H9 (cell line): ENCODE results near the gene ZNF407. TPM values are rescaled to one million over a fixed set of nuclear protein-coding genes. Genes with fewer than 3 reads are reported as not detected.

Experiments
- DNase-seq: peaks from one replicate; pipeline ENCODE4 v3.0.0-alpha.2; 2017
- H2AFZ ChIP-seq: one replicate; pipeline ENCODE4 v1.6.1; 2013; ENCODE audit warnings: mild to moderate bottlenecking, low read length, control low read depth, moderate library complexity
- H2AK5ac ChIP-seq: 2 replicates; pipeline ENCODE4 v1.6.1; 2013; ENCODE audit warnings: low read length, control low read depth, mixed read lengths; ENCODE audit not compliant: insufficient read length
- H2BK120ac ChIP-seq: one replicate; pipeline ENCODE4 v1.6.1; 2013; ENCODE audit warnings: low read depth, mild to moderate bottlenecking, low read length, control low read depth, inconsistent platforms; ENCODE audit not compliant: poor library complexity, severe bottlenecking
- H2BK12ac ChIP-seq: 2 replicates; pipeline ENCODE4 v1.6.1; 2013; ENCODE audit warnings: low read length, control low read depth, mixed read lengths, low read depth; ENCODE audit not compliant: insufficient read length
- H2BK15ac ChIP-seq: 2 replicates; pipeline ENCODE4 v1.6.1; 2013; ENCODE audit warnings: low read depth, low read length, control low read depth
- H2BK20ac ChIP-seq: one replicate; pipeline ENCODE4 v1.6.1; 2013; ENCODE audit warnings: low read depth, mild to moderate bottlenecking, low read length, control low read depth, inconsistent platforms; ENCODE audit not compliant: poor library complexity, severe bottlenecking
- H2BK5ac ChIP-seq: 2 replicates; pipeline ENCODE4 v1.6.1; 2013; ENCODE audit warnings: low read length, control low read depth, mixed read lengths; ENCODE audit not compliant: insufficient read length
- H3K14ac ChIP-seq: 2 replicates; pipeline ENCODE4 v1.6.1; 2013; ENCODE audit warnings: low read length, control low read depth; ENCODE audit not compliant: insufficient read depth
- H3K18ac ChIP-seq: 2 replicates; pipeline ENCODE4 v1.6.1; 2013; ENCODE audit warnings: low read depth, mild to moderate bottlenecking, mixed read lengths, low read length, control low read depth; ENCODE audit not compliant: insufficient read length
- H3K23ac ChIP-seq: 2 replicates; pipeline ENCODE4 v1.6.1; 2013; ENCODE audit warnings: low read length, control low read depth, mixed read lengths, low read depth; ENCODE audit not compliant: insufficient read length
- H3K23me2 ChIP-seq: 2 replicates; pipeline ENCODE4 v1.6.1; 2013; ENCODE audit warnings: low read depth, mild to moderate bottlenecking, mixed read lengths, low read length, control low read depth; ENCODE audit not compliant: insufficient read length, poor library complexity, severe bottlenecking
- H3K27ac ChIP-seq: 2 replicates; pipeline ENCODE4 v1.5.1; 2013; ENCODE audit warnings: low read length, control low read depth, mixed read lengths, low read depth; ENCODE audit not compliant: insufficient read length
- H3K27me3 ChIP-seq: 2 replicates; pipeline ENCODE4 v1.6.1; 2013; ENCODE audit warnings: low read length, control low read depth, inconsistent platforms; ENCODE audit not compliant: insufficient read depth
- H3K4ac ChIP-seq: 2 replicates; pipeline ENCODE4 v1.6.1; 2013; ENCODE audit warnings: low read depth, mild to moderate bottlenecking, control low read depth, inconsistent platforms, low read length, moderate library complexity
- H3K4me1 ChIP-seq: 2 replicates; pipeline ENCODE4 v1.6.1; 2013; ENCODE audit warnings: low read length, control low read depth, inconsistent platforms; ENCODE audit not compliant: insufficient read depth
- H3K4me2 ChIP-seq: 2 replicates; pipeline ENCODE4 v1.6.1; 2013; ENCODE audit warnings: low read length, control low read depth, mixed read lengths; ENCODE audit not compliant: insufficient read length, insufficient read depth
- H3K56ac ChIP-seq: 2 replicates; pipeline ENCODE4 v1.6.1; 2013; ENCODE audit warnings: low read depth, mild to moderate bottlenecking, mixed read lengths, low read length, control low read depth; ENCODE audit not compliant: insufficient read length
- H3K79me1 ChIP-seq: 2 replicates; pipeline ENCODE4 v1.6.1; 2013; ENCODE audit warnings: low read depth, mild to moderate bottlenecking, moderate library complexity, low read length, control low read depth, inconsistent platforms; ENCODE audit not compliant: insufficient read depth, poor library complexity, severe bottlenecking
- H3K79me2 ChIP-seq: 2 replicates; pipeline ENCODE4 v1.6.1; 2013; ENCODE audit warnings: low read length, control low read depth, inconsistent platforms; ENCODE audit not compliant: insufficient read depth
- H3K9ac ChIP-seq: 2 replicates; pipeline ENCODE4 v1.6.1; 2013; ENCODE audit warnings: low read length, control low read depth, mixed read lengths; ENCODE audit not compliant: insufficient read length; ENCODE audit errors: extremely low read depth
- H3K9me3 ChIP-seq: one replicate; pipeline ENCODE4 v1.6.1; 2013; ENCODE audit warnings: low read depth, low read length, inconsistent platforms; ENCODE audit not compliant: control insufficient read depth
- H3T11ph ChIP-seq: one replicate; pipeline ENCODE4 v1.6.1; 2013; ENCODE audit warnings: mild to moderate bottlenecking, low read length, control low read depth, inconsistent platforms
- H4K20me1 ChIP-seq: one replicate; pipeline ENCODE4 v1.6.1; 2013; ENCODE audit not compliant: control insufficient read depth, insufficient read length, insufficient read depth
- H4K5ac ChIP-seq: 2 replicates; pipeline ENCODE4 v1.6.1; 2013; ENCODE audit warnings: low read depth, mild to moderate bottlenecking, mixed read lengths, low read length, control low read depth; ENCODE audit not compliant: insufficient read length
- H4K8ac ChIP-seq: replicated peaks from 2 replicates; pipeline ENCODE4 v1.6.1; 2013; ENCODE audit warnings: low read length, control low read depth, mixed read lengths, low read depth; ENCODE audit not compliant: insufficient read length
- H4K91ac ChIP-seq: 2 replicates; pipeline ENCODE4 v1.6.1; 2013; ENCODE audit warnings: low read depth, mild to moderate bottlenecking, moderate library complexity, mixed read lengths, low read length, control low read depth; ENCODE audit not compliant: insufficient read length
- H3K27ac Mint-ChIP-seq, 3 experiments: 2 replicates in 2 of 3; 3 replicates in 1 of 3; pipeline ENCODE4 v1.8.0; 2020 to 2021; ENCODE audit warnings: mixed read lengths in 3 of 3, mild to moderate bottlenecking in 1 of 3, moderate library complexity in 1 of 3
- H3K27me3 Mint-ChIP-seq: 2 replicates; pipeline ENCODE4 v1.8.0; 2021; ENCODE audit warnings: low read depth, mild to moderate bottlenecking, moderate library complexity, mixed read lengths
- H3K36me3 Mint-ChIP-seq, 3 experiments: 2 replicates in 2 of 3; 3 replicates in 1 of 3; pipeline ENCODE4 v1.8.0; 2020 to 2021; ENCODE audit warnings: low read depth in 3 of 3, mixed read lengths in 3 of 3; ENCODE audit not compliant: insufficient read depth in 1 of 3
- H3K4me1 Mint-ChIP-seq, 2 experiments: 2 replicates each; pipeline ENCODE4 v1.8.0; 2020; ENCODE audit warnings: mixed read lengths in 2 of 2
- H3K4me3 Mint-ChIP-seq, 2 experiments: 2 replicates in 1 of 2; 3 replicates in 1 of 2; pipeline ENCODE4 v1.8.0; 2020 to 2021; ENCODE audit warnings: mild to moderate bottlenecking in 2 of 2, mixed read lengths in 2 of 2, moderate library complexity in 1 of 2
- H3K9me3 Mint-ChIP-seq, 2 experiments: 2 replicates in 1 of 2; 3 replicates in 1 of 2; pipeline ENCODE4 v1.8.0; 2020; ENCODE audit warnings: mild to moderate bottlenecking in 2 of 2, mixed read lengths in 2 of 2, moderate library complexity in 1 of 2
- CTCF ChIP-seq: fragments of 200-600 bp; sonication (generic); conservative IDR thresholded peaks from 3 replicates; pipeline ENCODE4 v1.8.0; 2021; ENCODE audit warnings: antibody characterized with exemption, mild to moderate bottlenecking
- WGBS: extraction: QIAGEN DNeasy Blood & Tissue Kit; methylation state at CpG from one replicate; pipeline ENCODE4 v1.1.7; 2013; ENCODE audit warnings: missing lambda C conversion rate, low lambda C conversion rate, mixed read lengths; ENCODE audit not compliant: insufficient read length; ENCODE audit errors: extremely low coverage; 5-methylcytosine and 5-hydroxymethylcytosine counted together
- total RNA-seq: library from RNA; stranded (reverse); gene quantifications from 2 replicates; pipeline ENCODE4 v1.2.1, GENCODE V29; 2021

Gene ZNF407
- total RNA-seq, 1 experiment from 2014 or later, result 8.7 TPM

GRCh38 chr18:74616494-74616893, 18.8 kb downstream of the ZNF407 start:
- Histone ChIP-seq H2BK5ac (no peak overlapping the region), H3K56ac (no peak overlapping the region), H3K27me3 (no peaks in the 10 kb centered on the region), H2AK5ac (no peak overlapping the region), H3K23ac (no peak overlapping the region), H3K79me1 (no peaks in the 10 kb centered on the region), H2BK15ac (no peak overlapping the region), H2BK12ac (no peak overlapping the region), H3K4ac (no peak overlapping the region), H3K23me2 (no peaks in the 10 kb centered on the region), H3K14ac (no peak overlapping the region), H3K4me2 (no peak overlapping the region), H2AFZ (no peak overlapping the region), H4K20me1 (no peaks in the 10 kb centered on the region), H3K4me1 (no peaks in the 10 kb centered on the region), H3K27ac (no peak overlapping the region), H2BK120ac (no peak overlapping the region), H3T11ph (no peak overlapping the region), H4K8ac (no peak overlapping the region), H3K18ac (no peak overlapping the region), H2BK20ac (no peak overlapping the region), H3K79me2 (no peaks in the 10 kb centered on the region), H4K91ac (no peak overlapping the region), H3K9me3 (no peaks in the 10 kb centered on the region), H4K5ac (no peak overlapping the region), H3K9ac (no peak overlapping the region)
- Mint-ChIP-seq H3K4me3 (no peak overlapping the region), H3K4me1 (peaks cover 2 to 4% of the 10 kb centered on the region in 2 experiments; a peak in 3 of 4 replicates), H3K36me3 (no peaks in the 10 kb centered on the region), H3K9me3 (no peaks in the 10 kb centered on the region), H3K27ac (no peak overlapping the region), H3K27me3 (no peaks in the 10 kb centered on the region)
- no peak for DNase-seq
- no peak for TF ChIP-seq CTCF
- WGBS, result no CpG with 5 or more reads among the region's 7 CpGs
